HEK293 (cell line): ENCODE data around the gene FOXO1.

Experiments
- CTCF ChIA-PET: fragments of 350-600 bp; formaldehyde crosslinking; extraction: SDS; loops from one replicate; lab custom pipeline; 2021; ENCODE audit warnings: antibody characterized with exemption; lab: Yijun Ruan, JAX
- POLR2A ChIA-PET: fragments of 300-600 bp; formaldehyde crosslinking; extraction: SDS; loops from one replicate; lab custom pipeline; 2020; ENCODE audit warnings: antibody characterized with exemption, inconsistent platforms; lab: Yijun Ruan, JAX
- H3K27ac ChIP-seq: fragments of 200-500 bp; sonication (Bioruptor generic); 2 replicates; pipeline ENCODE4 v1.5.1; 2014; ENCODE audit warnings: low read depth, low read length, control low read depth, inconsistent platforms; ENCODE audit errors: extremely low read depth
- H3K36me3 ChIP-seq, 2 experiments: fragments of 200-500 bp in 1 of 2; sonication (Bioruptor generic) in 1 of 2; 1 replicate in 1 of 2; 2 replicates in 1 of 2; pipeline ENCODE4 v1.5.1; 2014 to 2017; ENCODE audit warnings: inconsistent platforms in 2 of 2, low read length in 2 of 2; ENCODE audit not compliant: control insufficient read depth in 2 of 2, insufficient read depth in 1 of 2
- H3K4me1 ChIP-seq: fragments of 200-500 bp; sonication (Bioruptor generic); 2 replicates; pipeline ENCODE4 v1.5.1; 2014; ENCODE audit warnings: mild to moderate bottlenecking, low read length, inconsistent platforms; ENCODE audit not compliant: control insufficient read depth, insufficient read depth
- H3K4me3 ChIP-seq: 2 replicates; pipeline ENCODE4 v1.5.1; 2011; ENCODE audit warnings: low read depth, mild to moderate bottlenecking, control low read depth, low read length, moderate library complexity
- H3K9me3 ChIP-seq: fragments of 200-500 bp; sonication (Bioruptor generic); 2 replicates; pipeline ENCODE4 v1.5.1; 2014; ENCODE audit warnings: low read depth, low read length, inconsistent platforms; ENCODE audit not compliant: control insufficient read depth, insufficient read depth
- HOXD13 ChIP-seq: sonication (generic); formaldehyde crosslinking; IDR thresholded peaks from 2 replicates; pipeline ENCODE4 v1.8.0; 2022; ENCODE audit warnings: missing genetic modification reagents, borderline replicate concordance
- IKZF3 ChIP-seq: fragments of 450-650 bp; IDR thresholded peaks from 2 replicates; pipeline ENCODE4 v1.5.0; 2018; ENCODE audit warnings: missing biosample characterization, mild to moderate bottlenecking, missing genetic modification characterization, moderate library complexity
- KLF10 ChIP-seq: fragments of 450-650 bp; IDR thresholded peaks from 2 replicates; pipeline ENCODE4 v1.5.1; 2018; ENCODE audit warnings: missing biosample characterization, mild to moderate bottlenecking, missing genetic modification characterization
- PRDM1 ChIP-seq: fragments of 450-650 bp; formaldehyde crosslinking; IDR thresholded peaks from 2 replicates; pipeline ENCODE4; 2016; ENCODE audit warnings: missing biosample characterization, missing genetic modification characterization
- PRDM6 ChIP-seq: fragments of 450-650 bp; formaldehyde crosslinking; IDR thresholded peaks from 2 replicates; pipeline ENCODE4 v1.5.1; 2017; ENCODE audit warnings: missing biosample characterization, missing genetic modification characterization
- REPIN1 ChIP-seq: fragments of 450-650 bp; formaldehyde crosslinking; IDR thresholded peaks from 2 replicates; pipeline ENCODE4 v1.5.1; 2017; ENCODE audit warnings: missing biosample characterization, missing genetic modification characterization, low read depth
- SP2 ChIP-seq: fragments of 450-650 bp; formaldehyde crosslinking; IDR thresholded peaks from 2 replicates; pipeline ENCODE4 v1.5.1; 2016; ENCODE audit warnings: missing biosample characterization, missing genetic modification characterization
- ZBTB21 ChIP-seq: fragments of 450-650 bp; formaldehyde crosslinking; IDR thresholded peaks from 2 replicates; pipeline ENCODE4 v1.5.1; 2017; ENCODE audit warnings: missing biosample characterization, missing genetic modification characterization
- ZNF114 ChIP-seq: fragments of 450-650 bp; formaldehyde crosslinking; IDR thresholded peaks from 2 replicates; pipeline ENCODE4 v1.5.0; 2017; ENCODE audit warnings: missing biosample characterization, missing genetic modification characterization
- ZNF133 ChIP-seq: fragments of 450-650 bp; formaldehyde crosslinking; IDR thresholded peaks from 2 replicates; pipeline ENCODE4 v1.5.1; 2016; ENCODE audit warnings: missing biosample characterization, missing genetic modification characterization
- ZNF140 ChIP-seq: fragments of 450-650 bp; formaldehyde crosslinking; IDR thresholded peaks from 2 replicates; pipeline ENCODE4 v1.5.1; 2016; ENCODE audit warnings: missing biosample characterization, missing genetic modification characterization
- ZNF155 ChIP-seq: fragments of 450-650 bp; formaldehyde crosslinking; IDR thresholded peaks from 2 replicates; pipeline ENCODE4 v1.5.1; 2016; ENCODE audit warnings: missing biosample characterization, missing genetic modification characterization
- ZNF248 ChIP-seq: fragments of 450-650 bp; formaldehyde crosslinking; IDR thresholded peaks from 2 replicates; pipeline ENCODE4 v1.5.1; 2017; ENCODE audit warnings: missing biosample characterization, missing genetic modification characterization
- ZNF394 ChIP-seq: fragments of 450-650 bp; formaldehyde crosslinking; IDR thresholded peaks from 2 replicates; pipeline ENCODE4 v1.5.1; 2016; ENCODE audit warnings: missing biosample characterization, missing genetic modification characterization, mild to moderate bottlenecking, moderate library complexity, borderline replicate concordance
- ZNF48 ChIP-seq: fragments of 450-650 bp; formaldehyde crosslinking; IDR thresholded peaks from 2 replicates; pipeline ENCODE4 v1.5.1; 2016; ENCODE audit warnings: missing biosample characterization, missing genetic modification characterization
- ZNF488 ChIP-seq: fragments of 450-650 bp; formaldehyde crosslinking; IDR thresholded peaks from 2 replicates; pipeline ENCODE4 v1.5.1; 2016; ENCODE audit warnings: missing biosample characterization, missing genetic modification characterization
- ZNF529 ChIP-seq: fragments of 450-650 bp; formaldehyde crosslinking; IDR thresholded peaks from 2 replicates; pipeline ENCODE4 v1.5.1; 2017; ENCODE audit warnings: missing genetic modification characterization, missing biosample characterization; ENCODE audit not compliant: insufficient replicate concordance
- ZNF555 ChIP-seq: fragments of 450-650 bp; formaldehyde crosslinking; conservative IDR thresholded peaks from 2 replicates; pipeline ENCODE4 v1.5.1; 2017; ENCODE audit warnings: missing biosample characterization, mild to moderate bottlenecking, missing genetic modification characterization, inconsistent platforms
- ZSCAN23 ChIP-seq: fragments of 450-650 bp; formaldehyde crosslinking; IDR thresholded peaks from 2 replicates; pipeline ENCODE4 v1.5.1; 2016; ENCODE audit warnings: missing biosample characterization, missing genetic modification characterization

FOXO1 gene

GRCh38 chr13:40640202-40640601 lies 26.2 kb downstream of the FOXO1 start:
- TF ChIP-seq ZNF488 (tag by site-specific recombination), result no peak
- peak; percentile 43; the same call in 1 of the 2 replicates for TF ChIP-seq ZNF140 (tag by site-specific recombination)
- TF ChIP-seq, all 188 proteins: peak for 1
- Histone ChIP-seq H3K4me3 (no peak overlapping the region), H3K4me1 (peaks cover 7% of the 10 kb centered on the region; the same call in 1 of the 2 replicates), H3K9me3 (no peaks in the 10 kb centered on the region), H3K27ac (no peak overlapping the region), H3K36me3 (no peaks in the 10 kb centered on the region)
- ChIA-PET POLR2A (no interaction called here), CTCF (interaction anchor here (0.7 kb wide), 1 partner anchor 413 kb away, joined by 3 read pairs; no protein-coding TSS in a partner anchor)

- ChIA-PET POLR2A (interaction anchor here (0.6 kb wide), 1 partner anchor 15 kb away, joined by 5 read pairs; no protein-coding TSS in a partner anchor), CTCF (no interaction called here)
- no peaks in the 10 kb centered on the region for H3K9me3 ChIP-seq
These were observed 27.2 kb downstream of the FOXO1 start for GRCh38 chr13:40639221-40639681.

GRCh38 chr13:40637643-40638042 lies 28.8 kb downstream of the FOXO1 start:
- Histone ChIP-seq H3K4me1 (peaks cover 7% of the 10 kb centered on the region; the same call in 1 of the 2 replicates), H3K4me3 (no peak overlapping the region), H3K27ac (no peak overlapping the region), H3K9me3 (no peaks in the 10 kb centered on the region), H3K36me3 (no peaks in the 10 kb centered on the region)
- POLR2A ChIA-PET, result no interaction called here
- no peak for TF ChIP-seq PRDM1 (tag by site-specific recombination)
- no peak for TF ChIP-seq ZNF155 (tag by site-specific recombination)
- no peak for TF ChIP-seq SP2 (tag by site-specific recombination)
- TF ChIP-seq PRDM6, result peak; percentile 82
- CTCF ChIA-PET, result no interaction called here

More at GRCh38 chr13:40639221-40639681, 27.2 kb downstream of the FOXO1 start:
- Histone ChIP-seq H3K4me1 (peaks cover 7% of the 10 kb centered on the region; the same call in 1 of the 2 replicates), H3K27ac (no peak overlapping the region), H3K4me3 (no peak overlapping the region), H3K36me3 (no peaks in the 10 kb centered on the region)
- TF ChIP-seq ZBTB21 (tag by site-specific recombination) (no peak), ZNF248 (tag by site-specific recombination) (no peak), ZNF114 (tag by site-specific recombination) (no peak), IKZF3 (tag by site-specific recombination) (no peak), ZNF48 (no peak), HOXD13 (CRISPR knock-in tag) (no peak), ZNF133 (tag by site-specific recombination) (no peak), REPIN1 (tag by site-specific recombination) (no peak), ZNF555 (tag by site-specific recombination) (no peak), ZSCAN23 (no peak)

GRCh38 chr13:40635315-40635995 lies 31.0 kb downstream of the FOXO1 start:
- ChIA-PET POLR2A (no interaction called here), CTCF (interaction anchor here (0.6 kb wide), 1 partner anchor 174 kb away, joined by 3 read pairs; no protein-coding TSS in a partner anchor)
- Histone ChIP-seq H3K4me1 (peaks cover 7% of the 10 kb centered on the region; the same call in 1 of the 2 replicates), H3K9me3 (no peaks in the 10 kb centered on the region), H3K4me3 (no peak overlapping the region), H3K36me3 (no peaks in the 10 kb centered on the region), H3K27ac (no peak overlapping the region)
- no peak for TF ChIP-seq KLF10
- no peak for TF ChIP-seq REPIN1 (tag by site-specific recombination)
- peak; percentile 66 for TF ChIP-seq PRDM6
- no peak for TF ChIP-seq ZNF529
- TF ChIP-seq ZNF394 (tag by site-specific recombination), result no peak
